ENCODE results near the gene FSTL4.

DNA sequence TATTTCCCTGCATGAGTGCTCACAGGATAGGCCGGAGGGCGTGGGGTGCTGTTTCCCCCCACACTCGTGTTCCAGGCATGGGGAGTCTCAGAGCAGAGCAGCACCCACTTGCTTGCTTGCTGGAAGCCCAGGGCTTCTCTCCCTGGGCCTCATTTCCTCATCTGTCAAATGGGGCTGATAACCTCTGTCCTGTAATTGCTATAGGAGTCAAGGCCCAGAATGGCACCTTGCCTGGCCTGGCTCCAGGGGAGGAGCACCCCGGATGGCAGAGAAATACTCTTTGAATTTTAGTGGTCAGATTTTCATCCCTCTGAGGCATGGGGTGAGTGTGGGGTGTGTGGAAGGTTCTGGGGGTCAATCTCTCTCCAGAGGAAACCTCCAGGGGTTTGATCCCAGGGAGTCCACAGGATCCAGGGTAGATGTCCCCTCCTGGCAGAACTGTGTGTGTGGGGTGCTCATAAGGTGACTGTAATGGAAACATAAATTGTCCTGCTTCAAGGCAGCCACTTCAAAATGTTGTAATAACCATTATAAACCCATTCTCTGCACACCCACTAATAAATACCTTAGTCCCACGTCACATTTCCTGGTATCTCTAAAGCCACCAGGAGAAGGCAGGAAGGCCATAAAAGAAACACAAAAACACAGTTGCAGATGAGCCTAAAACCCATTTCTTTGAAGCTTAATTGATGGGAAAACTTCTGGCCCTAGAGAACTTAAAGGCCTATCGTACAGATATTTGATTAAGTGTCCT is 272.2 kb downstream of the FSTL4 start:
- TF ChIP-seq, protein P1, sequence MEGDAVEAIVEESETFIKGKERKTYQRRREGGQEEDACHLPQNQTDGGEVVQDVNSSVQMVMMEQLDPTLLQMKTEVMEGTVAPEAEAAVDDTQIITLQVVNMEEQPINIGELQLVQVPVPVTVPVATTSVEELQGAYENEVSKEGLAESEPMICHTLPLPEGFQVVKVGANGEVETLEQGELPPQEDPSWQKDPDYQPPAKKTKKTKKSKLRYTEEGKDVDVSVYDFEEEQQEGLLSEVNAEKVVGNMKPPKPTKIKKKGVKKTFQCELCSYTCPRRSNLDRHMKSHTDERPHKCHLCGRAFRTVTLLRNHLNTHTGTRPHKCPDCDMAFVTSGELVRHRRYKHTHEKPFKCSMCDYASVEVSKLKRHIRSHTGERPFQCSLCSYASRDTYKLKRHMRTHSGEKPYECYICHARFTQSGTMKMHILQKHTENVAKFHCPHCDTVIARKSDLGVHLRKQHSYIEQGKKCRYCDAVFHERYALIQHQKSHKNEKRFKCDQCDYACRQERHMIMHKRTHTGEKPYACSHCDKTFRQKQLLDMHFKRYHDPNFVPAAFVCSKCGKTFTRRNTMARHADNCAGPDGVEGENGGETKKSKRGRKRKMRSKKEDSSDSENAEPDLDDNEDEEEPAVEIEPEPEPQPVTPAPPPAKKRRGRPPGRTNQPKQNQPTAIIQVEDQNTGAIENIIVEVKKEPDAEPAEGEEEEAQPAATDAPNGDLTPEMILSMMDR (IDR thresholded peaks at IDR 0.05): no peak
- no peak for TF ChIP-seq POLR2A (IDR thresholded peaks at IDR 0.05)

All from uterus (tissue), 2 donors.